GM18505 (cell line): Measurements from ENCODE around the gene GRAMD1C.
"Not testable (repeated sequence)": the region's sequence is repeated elsewhere in the genome, so short reads cannot be mapped to it uniquely, and the experiment has no call there.

Experiments used
- ATAC-seq: cut with Tn5 transposase; IDR thresholded peaks from one replicate; pipeline ENCODE4 v1.9.1; 2021; ENCODE audit not compliant: unreplicated experiment
- POLR2A ChIP-seq: IDR thresholded peaks from 4 replicates; pipeline ENCODE4 v1.6.1; 2011; ENCODE audit warnings: borderline replicate concordance; ENCODE audit not compliant: insufficient read depth, insufficient read length; ENCODE audit errors: extremely low read depth

GRAMD1C gene

DNA sequence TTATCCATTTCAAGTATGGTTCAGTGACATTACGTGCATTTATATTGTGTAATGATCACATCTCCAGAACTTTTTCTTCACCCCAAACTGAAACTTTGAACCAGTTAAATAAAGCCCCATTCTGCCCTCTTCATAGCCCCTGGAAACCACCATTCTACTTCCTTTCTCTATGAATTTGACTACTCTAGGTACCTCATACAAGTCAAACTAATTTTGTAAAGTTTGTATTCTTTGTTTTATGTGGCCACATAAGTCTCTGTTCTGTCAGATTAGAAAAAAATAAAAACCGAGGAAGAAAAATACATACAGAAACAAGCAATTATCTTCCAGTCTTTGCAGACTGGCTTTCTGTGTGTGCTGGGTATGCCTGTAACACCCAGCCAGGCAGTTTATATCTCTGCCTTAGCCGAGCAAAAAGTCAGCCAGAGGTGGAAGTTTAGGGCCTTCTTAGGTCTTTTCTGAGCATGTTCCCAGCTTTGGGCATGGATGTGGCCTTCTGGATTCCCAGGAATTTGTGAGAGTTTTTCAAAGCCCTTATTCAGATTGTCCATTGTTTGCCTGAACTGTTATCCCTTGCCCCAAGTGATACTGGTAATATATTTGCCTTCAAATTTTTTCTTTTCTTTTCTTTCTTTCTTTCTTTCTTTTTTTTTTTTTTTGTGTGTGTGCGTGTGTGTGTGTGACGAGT lies 6.0 kb upstream of the GRAMD1C start:
- peak; percentile 42 for ATAC-seq
- no peak for TF ChIP-seq POLR2A

DNA sequence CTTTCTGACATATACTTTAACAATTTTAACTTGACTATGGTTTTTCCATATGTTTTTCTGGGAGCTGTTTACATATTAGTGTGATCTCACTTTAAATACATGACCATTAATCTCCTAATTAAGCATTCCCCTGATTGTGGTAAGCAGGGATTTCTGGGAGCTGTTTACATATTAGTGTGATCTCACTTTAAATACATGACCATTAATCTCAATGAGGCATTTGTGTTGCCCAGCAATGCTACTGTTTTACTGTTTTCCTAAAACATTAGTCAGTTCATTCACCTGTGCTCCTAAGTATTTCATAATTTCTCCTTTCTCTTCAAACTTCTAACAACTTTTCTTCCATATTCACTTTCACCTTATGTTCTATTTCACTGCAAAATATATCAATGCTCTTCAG lies 3.6 kb upstream of the GRAMD1C start:
- ATAC-seq = no peak
- TF ChIP-seq POLR2A = no peak

DNA sequence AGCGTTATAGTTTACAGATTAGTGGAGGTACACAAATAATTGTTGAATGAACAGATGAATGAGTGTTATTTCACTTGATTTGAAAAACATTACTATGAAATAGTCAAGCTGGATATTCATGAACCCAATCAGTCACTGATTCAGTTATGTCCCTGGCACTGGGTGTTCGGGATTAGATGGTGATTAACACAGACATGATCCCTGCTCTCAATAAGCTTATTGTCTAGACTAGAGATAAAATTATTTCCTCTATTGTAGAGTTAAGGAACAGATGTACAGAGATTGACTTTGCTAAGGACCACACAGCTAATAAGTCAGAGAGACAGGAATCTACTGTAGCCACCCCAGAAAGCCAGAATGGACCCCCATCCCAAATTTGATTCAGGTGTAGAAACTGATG lies 963 bp downstream of the GRAMD1C start:
- TF ChIP-seq POLR2A = no peak
- no peak for ATAC-seq

DNA sequence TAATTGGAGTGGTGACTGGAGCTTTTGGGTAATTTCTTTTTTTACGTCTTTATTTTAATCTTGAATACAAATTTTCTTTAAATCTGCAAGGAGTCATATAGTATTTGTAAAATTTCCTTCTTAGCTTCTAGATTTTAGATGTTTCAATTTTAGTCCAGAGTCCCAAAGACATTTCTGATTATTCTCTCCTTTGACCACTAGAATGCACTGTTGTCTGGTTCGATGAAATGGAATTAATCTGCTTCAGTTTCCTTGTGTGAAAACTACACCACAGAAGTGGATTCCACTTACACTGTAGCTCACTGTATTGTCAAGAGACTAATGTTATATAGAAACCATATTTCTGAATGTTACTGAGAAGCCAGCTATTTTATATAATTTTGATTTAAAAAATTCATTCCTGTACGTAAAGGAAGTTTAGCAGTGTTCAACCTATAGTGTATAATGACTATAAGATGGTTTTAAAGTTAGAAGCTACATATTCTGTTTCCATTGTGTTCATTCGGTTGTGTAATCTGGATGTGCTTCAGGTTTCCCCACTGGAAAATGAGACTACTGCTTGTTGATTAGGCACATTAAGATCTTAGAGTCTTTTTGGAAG lies 6.1 kb downstream of the GRAMD1C start:
- no peak for TF ChIP-seq POLR2A
- no peak for ATAC-seq

DNA sequence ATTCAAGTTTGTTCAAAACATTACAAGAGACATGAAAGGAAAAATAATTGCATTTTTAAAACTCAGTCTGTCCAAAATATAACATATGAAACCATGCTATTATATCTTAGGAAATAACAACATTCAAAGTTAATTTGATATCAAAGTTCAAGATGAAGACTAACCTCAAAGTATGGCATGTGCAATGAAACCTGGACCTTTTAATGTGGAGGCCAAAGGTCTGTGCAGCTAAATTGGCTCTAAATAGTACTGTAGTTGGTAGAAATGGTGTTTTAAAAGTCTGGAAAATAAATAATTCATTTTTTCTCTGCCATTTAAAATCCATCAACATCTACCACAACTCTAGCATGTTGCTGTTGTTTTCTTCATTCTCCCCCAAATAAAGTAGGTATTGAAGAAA lies 8.7 kb downstream of the GRAMD1C start:
- ATAC-seq = no peak
- no peak for TF ChIP-seq POLR2A

DNA sequence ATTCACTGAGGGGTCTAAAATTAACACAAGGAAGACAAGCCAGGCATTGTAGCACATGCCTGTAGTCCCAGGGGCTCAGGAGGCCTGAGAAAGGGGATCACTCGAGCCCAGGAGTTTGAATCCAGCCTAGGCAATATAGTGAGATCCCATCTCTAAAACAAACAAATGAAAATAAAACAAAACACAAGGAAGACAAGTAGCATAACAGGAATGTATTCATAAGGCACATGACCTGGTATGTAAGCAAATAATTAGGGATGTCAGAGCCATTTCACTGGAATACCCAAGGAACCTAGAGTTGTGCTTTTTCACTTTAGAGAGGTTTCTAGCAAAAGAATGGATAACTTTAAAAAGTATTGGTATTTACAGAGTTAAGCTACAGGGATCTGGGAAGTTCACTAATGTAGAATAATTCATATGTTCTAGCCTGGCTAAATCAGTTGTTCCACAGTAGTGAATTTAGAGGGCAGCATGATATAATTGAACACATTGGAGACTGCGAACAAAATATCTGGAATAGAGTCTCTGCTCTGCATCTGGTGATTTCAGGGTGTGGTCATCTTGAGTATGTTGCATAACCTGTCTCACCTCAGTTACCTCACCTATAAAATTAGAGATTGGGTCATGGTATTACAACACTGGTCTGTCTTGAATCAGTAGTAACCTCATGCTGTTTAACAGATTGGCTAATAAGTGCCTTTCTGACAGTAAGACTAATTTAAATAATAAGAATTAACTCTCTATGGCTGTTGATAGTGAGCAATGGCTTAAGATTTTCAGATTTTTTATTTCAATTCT lies 9.3 kb downstream of the GRAMD1C start:
- TF ChIP-seq POLR2A = no peak
- ATAC-seq = no peak

DNA sequence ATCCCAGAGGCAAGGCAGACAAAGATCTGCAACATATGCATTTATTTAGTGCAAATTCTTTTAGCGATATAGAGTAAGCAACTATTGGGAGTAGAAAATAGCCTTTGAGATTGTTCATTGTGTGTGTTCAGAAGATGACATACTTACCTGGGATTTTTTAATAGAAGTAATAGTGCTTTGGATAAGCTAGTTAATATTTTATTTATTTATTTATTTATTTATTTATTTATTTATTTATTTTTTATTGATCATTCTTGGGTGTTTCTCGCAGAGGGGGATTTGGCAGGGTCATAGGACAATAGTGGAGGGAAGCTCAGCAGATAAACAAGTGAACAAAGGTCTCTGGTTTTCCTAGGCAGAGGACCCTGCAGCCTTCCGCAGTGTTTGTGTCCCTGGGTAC lies 10.5 kb downstream of the GRAMD1C start:
- ATAC-seq = not testable (repeated sequence)

DNA sequence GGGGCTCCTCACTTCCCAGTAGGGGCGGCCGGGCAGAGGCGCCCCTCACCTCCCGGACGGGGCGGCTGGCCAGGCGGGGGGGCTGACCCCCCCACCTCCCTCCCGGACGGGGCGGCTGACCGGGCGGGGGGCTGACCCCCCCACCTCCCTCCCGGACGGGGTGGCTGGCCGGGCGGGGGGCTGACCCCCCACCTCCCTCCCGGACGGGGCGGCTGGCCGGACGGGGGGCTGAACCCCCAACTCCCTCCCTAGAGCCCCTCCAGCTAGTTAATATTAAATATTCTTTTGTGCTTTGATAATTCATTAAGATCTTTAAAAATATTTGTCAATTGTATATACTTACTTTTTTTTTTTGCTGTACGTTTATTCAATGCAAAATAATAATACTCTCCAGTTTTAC lies 11.3 kb downstream of the GRAMD1C start:
- ATAC-seq = not testable (repeated sequence)

DNA sequence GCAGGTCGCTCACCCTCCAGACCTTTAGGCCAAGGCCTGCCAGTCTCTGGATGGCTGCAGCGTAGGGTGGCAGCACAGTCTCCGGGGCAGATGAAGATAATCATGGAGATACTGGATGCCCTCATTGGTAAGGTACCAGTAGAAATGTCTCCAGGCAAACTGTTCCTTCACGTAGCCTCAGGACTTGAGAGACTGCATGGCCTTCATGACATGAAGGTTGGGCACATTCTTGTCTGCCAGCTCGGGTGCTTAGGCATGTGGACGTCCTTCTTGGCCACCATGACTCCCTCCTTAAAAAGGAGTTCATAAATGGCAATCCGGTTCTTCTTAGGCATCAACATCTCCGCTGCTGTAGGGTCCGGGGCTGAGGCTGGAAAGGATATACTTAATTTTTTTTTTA lies 11.8 kb downstream of the GRAMD1C start:
- ATAC-seq = not testable (repeated sequence)

DNA sequence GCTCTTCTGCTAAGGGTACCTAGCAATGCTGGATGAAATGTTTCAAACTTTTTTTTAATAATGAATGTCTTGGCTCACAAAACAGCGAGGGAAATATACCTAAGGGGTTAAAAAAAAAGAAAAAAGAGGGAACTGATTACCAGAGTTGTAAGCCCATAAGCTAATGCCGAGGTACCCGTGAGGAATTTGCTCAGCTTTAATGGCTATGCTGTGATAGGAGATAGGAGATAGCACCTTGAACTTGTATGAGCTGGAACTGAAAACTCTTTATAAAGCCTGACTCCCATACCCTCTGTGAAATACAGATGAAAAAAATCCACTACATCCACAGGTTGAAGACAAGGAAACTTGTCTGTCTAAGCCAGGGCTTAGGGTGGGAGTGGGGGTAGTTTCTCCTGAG lies 13.9 kb downstream of the GRAMD1C start:
- ATAC-seq = no peak
- no peak for TF ChIP-seq POLR2A

DNA sequence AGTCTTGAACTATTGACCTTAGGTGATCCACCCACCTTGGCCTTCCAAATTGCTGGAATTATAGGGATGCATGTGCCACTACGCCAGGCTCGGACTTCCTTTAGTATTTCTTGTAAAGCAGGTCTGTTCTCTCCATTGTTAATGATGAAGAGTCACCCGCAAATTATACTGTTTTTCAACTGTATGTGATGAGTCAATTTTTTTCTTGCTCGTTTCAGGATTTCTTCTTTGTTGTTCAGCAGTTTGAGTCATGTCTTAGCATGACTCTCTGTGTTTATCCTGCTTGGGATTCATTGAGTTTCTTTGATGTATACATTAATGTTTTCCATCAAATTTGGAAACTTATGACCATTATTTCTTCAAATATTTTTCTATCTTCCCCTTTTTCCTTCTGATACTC lies 28.9 kb downstream of the GRAMD1C start:
- no peak for ATAC-seq
- TF ChIP-seq POLR2A = no peak

DNA sequence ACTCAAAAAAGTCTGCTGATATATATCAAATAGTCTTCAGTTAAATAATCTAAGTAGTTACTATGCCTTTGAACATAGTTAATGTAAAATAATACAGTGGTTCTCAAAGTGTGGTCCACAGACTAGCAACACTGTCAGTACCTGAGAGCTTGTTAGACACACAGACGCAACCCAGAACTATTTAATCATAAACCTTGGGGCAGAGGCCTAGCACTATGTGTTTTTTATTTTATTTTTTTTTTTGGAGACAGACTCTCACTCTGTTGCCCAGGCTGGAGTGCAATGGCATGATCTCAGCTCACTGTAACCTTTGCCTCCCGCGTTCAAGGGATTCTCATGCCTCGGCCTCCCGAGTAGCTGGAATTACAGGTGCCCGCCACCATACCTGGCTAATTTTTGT lies 34.7 kb downstream of the GRAMD1C start:
- TF ChIP-seq POLR2A = no peak
- ATAC-seq = no peak

DNA sequence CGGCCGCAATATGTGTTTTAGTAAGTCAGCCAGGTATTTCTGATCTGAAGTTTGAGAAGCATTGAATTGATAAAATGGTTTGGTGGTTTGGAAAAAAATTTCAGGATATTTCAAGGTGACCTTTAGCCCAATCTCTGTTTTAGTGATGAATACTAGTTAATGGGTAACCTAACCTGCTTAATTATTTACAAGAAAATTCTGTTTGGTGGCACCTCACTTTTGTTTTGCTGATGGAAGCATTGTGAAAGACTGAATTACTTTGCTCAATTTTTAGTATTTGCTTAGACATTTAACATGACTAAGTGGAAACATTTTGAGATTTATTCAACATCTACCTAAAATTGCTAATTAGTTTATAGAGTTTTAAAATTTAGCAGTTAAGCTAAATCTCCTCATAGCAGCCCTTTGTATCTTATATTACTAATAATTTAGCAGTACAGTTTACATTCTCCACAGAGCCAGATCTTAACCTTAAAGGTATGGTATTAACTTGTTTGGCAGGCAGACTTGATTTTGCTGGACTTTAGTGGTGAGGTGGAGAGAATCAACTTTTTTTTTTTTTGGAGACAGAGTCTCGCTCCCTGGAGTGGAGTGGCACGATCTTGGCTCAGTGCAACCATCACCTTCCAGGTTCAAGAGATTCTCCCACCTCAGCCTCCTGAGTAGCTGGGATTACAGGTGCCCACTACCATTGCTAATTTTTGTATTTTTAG lies 35.4 kb downstream of the GRAMD1C start:
- TF ChIP-seq POLR2A = no peak
- ATAC-seq = no peak

DNA sequence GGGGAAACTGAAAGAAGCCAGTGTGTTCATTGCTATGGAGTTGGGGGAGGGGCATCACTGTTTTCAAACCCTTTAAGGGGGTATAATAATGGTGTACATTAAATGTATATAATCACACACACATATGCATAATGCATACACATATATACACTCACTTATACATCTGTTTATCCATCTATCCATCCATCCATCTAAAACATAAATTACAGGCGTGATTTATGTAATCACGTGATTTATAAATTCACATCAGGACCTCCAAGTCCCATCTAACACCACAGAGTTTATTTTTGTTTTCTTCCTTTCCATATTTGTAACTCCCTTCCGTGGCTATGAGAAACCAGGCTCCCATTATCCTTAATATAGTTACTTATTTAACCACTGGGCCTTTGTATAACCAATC lies 39.8 kb downstream of the GRAMD1C start:
- ATAC-seq = no peak
- no peak for TF ChIP-seq POLR2A

DNA sequence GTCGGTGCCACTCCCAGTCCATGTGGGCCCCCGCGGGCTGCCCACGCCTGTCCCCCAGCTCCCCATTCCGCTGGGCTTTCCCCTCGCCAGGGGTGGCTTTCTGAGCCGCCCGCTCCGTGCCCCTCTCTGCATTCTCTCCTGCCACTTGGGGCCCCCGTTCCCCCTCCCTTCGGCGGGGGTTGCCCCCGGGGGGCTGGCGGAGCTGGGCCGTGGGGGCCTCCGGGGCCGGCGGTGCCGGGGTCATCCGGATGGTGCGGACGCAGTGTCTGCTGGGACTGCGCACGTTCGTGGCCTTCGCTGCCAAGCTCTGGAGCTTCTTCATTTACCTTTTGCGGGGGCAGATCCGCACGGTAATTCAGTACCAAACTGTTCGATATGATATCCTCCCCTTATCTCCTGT lies 46.5 kb downstream of the GRAMD1C start:
- no peak for ATAC-seq
- TF ChIP-seq POLR2A = no peak
